IMR-90 (cell line): ENCODE results near the gene DLX6. TPM values are rescaled to one million over a fixed set of nuclear protein-coding genes. Genes with fewer than 3 reads are reported as not detected.

Experiments
- ATAC-seq: fragments of 200-7000 bp; cut with Tn5 transposase; 2 replicates; pipeline ENCODE4 v1.9.1; 2020; ENCODE audit warnings: low read depth, mild to moderate bottlenecking, moderate library complexity
- BruUV-seq: library from RNA; stranded (reverse); fragments of 400-500 nt; replicated peaks from 2 replicates; lab custom pipeline; 2021; lab: Mats Ljungman, UMichigan
- CTCF ChIA-PET: fragments of 300-600 bp; formaldehyde crosslinking; extraction: SDS; loops from one replicate; lab custom pipeline; 2021; ENCODE audit warnings: antibody characterized with exemption; lab: Yijun Ruan, JAX
- POLR2A ChIA-PET: fragments of 300-600 bp; sonication (Branson Sonifier 250); formaldehyde crosslinking; loops from one replicate; lab custom pipeline; 2022; ENCODE audit warnings: antibody characterized with exemption; ENCODE audit not compliant: unreplicated experiment; lab: Charles Lee
- DNase-seq: peaks from one replicate; pipeline ENCODE4 v3.0.0; 2013
- H2AFZ ChIP-seq: replicated peaks from 2 replicates; pipeline ENCODE3; 2013; ENCODE audit warnings: low read length, mild to moderate bottlenecking; ENCODE audit not compliant: poor library complexity
- H2AK5ac ChIP-seq: 2 replicates; pipeline ENCODE4 v1.6.1; 2013; ENCODE audit warnings: low read depth, low read length, inconsistent platforms
- H2AK9ac ChIP-seq: replicated peaks from 2 replicates; pipeline ENCODE3; 2013; ENCODE audit warnings: mild to moderate bottlenecking, low read depth, low read length, moderate library complexity; ENCODE audit not compliant: poor library complexity
- H2BK120ac ChIP-seq: 2 replicates; pipeline ENCODE4 v1.6.1; 2013; ENCODE audit warnings: low read depth, low read length, inconsistent platforms
- H2BK15ac ChIP-seq: 3 replicates; pipeline ENCODE4 v1.6.1; 2013; ENCODE audit warnings: low read depth, low read length, inconsistent platforms
- H2BK20ac ChIP-seq: 2 replicates; pipeline ENCODE4 v1.6.1; 2013; ENCODE audit warnings: low read depth, mild to moderate bottlenecking, inconsistent platforms, low read length, moderate library complexity
- H2BK5ac ChIP-seq: 2 replicates; pipeline ENCODE4 v1.6.1; 2013; ENCODE audit warnings: mild to moderate bottlenecking, low read depth, low read length, inconsistent platforms; ENCODE audit not compliant: poor library complexity, severe bottlenecking
- H3K14ac ChIP-seq: replicated peaks from 2 replicates; pipeline ENCODE4 v1.6.1; 2013; ENCODE audit warnings: low read depth, low read length, inconsistent platforms
- H3K18ac ChIP-seq: 2 replicates; pipeline ENCODE4 v1.6.1; 2013; ENCODE audit warnings: low read depth, low read length, control low read depth
- H3K23ac ChIP-seq: 2 replicates; pipeline ENCODE4 v1.6.1; 2013; ENCODE audit warnings: low read depth, low read length, inconsistent platforms
- H3K27ac ChIP-seq: 2 replicates; pipeline ENCODE4 v1.5.1; 2013; ENCODE audit warnings: mild to moderate bottlenecking, control low read depth, low read length; ENCODE audit not compliant: insufficient read depth
- H3K27me3 ChIP-seq: 2 replicates; pipeline ENCODE4 v1.6.1; 2013; ENCODE audit warnings: low read length; ENCODE audit not compliant: control insufficient read depth, insufficient read depth
- H3K36me3 ChIP-seq: 2 replicates; pipeline ENCODE4 v1.6.1; 2013; ENCODE audit warnings: low read length, mixed read lengths; ENCODE audit not compliant: control insufficient read depth, insufficient read depth
- H3K4ac ChIP-seq: 2 replicates; pipeline ENCODE4 v1.6.1; 2013; ENCODE audit warnings: low read depth, low read length, inconsistent platforms
- H3K4me1 ChIP-seq: 2 replicates; pipeline ENCODE4 v1.6.1; 2013; ENCODE audit warnings: low read length, mixed read lengths; ENCODE audit not compliant: control insufficient read depth, insufficient read depth
- H3K4me2 ChIP-seq: 2 replicates; pipeline ENCODE4 v1.6.1; 2013; ENCODE audit warnings: low read depth, mild to moderate bottlenecking, control low read depth, low read length, moderate library complexity
- H3K4me3 ChIP-seq: 2 replicates; pipeline ENCODE4 v1.5.1; 2013; ENCODE audit warnings: low read depth, mild to moderate bottlenecking, control low read depth, low read length, moderate library complexity; ENCODE audit not compliant: insufficient read depth
- H3K56ac ChIP-seq: 2 replicates; pipeline ENCODE4 v1.6.1; 2013; ENCODE audit warnings: low read length, inconsistent platforms; ENCODE audit not compliant: insufficient read depth; ENCODE audit errors: extremely low read depth
- H3K79me1 ChIP-seq, 2 experiments: 2 replicates each; pipeline ENCODE4 v1.6.1; 2013; ENCODE audit warnings: low read length in 2 of 2, inconsistent platforms in 1 of 2, low read depth in 1 of 2
- H3K9ac ChIP-seq: 2 replicates; pipeline ENCODE4 v1.6.1; 2013; ENCODE audit warnings: low read depth, low read length, control low read depth
- H3K9me1 ChIP-seq: 2 replicates; pipeline ENCODE4 v1.6.1; 2013; ENCODE audit warnings: low read length, inconsistent platforms; ENCODE audit not compliant: insufficient read depth
- H3K9me3 ChIP-seq: 2 replicates; pipeline ENCODE4 v1.6.1; 2013; ENCODE audit warnings: low read length; ENCODE audit not compliant: control insufficient read depth, insufficient read depth
- H4K20me1 ChIP-seq: 2 replicates; pipeline ENCODE4 v1.6.1; 2013; ENCODE audit warnings: low read length, inconsistent platforms; ENCODE audit not compliant: insufficient read depth
- H4K5ac ChIP-seq: 2 replicates; pipeline ENCODE4 v1.6.1; 2013; ENCODE audit warnings: mild to moderate bottlenecking, low read depth, low read length, control low read depth
- H4K8ac ChIP-seq, 2 experiments: 2 replicates each; pipeline ENCODE4 v1.6.1; 2013; ENCODE audit warnings: low read depth in 2 of 2, low read length in 2 of 2, control low read depth in 1 of 2, inconsistent platforms in 1 of 2
- H4K91ac ChIP-seq: 2 replicates; pipeline ENCODE4 v1.6.1; 2013; ENCODE audit warnings: low read depth, low read length, inconsistent platforms; ENCODE audit not compliant: insufficient read depth
- BHLHE40 ChIP-seq: fragments of 150-350 bp; IDR thresholded peaks from 2 replicates; pipeline ENCODE4 v1.6.1; 2016; ENCODE audit warnings: mild to moderate bottlenecking, low read depth, low read length
- CEBPB ChIP-seq: IDR thresholded peaks from 2 replicates; pipeline ENCODE4 v1.6.1; 2012; ENCODE audit warnings: low read depth, low read length, improper control_type of control experiment
- CHD1 ChIP-seq: IDR thresholded peaks from 2 replicates; pipeline ENCODE4 v1.6.1; 2012; ENCODE audit warnings: low read depth, low read length, improper control_type of control experiment
- FOS ChIP-seq: fragments of 150-350 bp; IDR thresholded peaks from 2 replicates; pipeline ENCODE4 v1.6.1; 2016; ENCODE audit warnings: low read depth, low read length
- MAFK ChIP-seq: IDR thresholded peaks from 2 replicates; pipeline ENCODE4 v1.6.1; 2012; ENCODE audit warnings: low read depth, low read length, improper control_type of control experiment
- MAZ ChIP-seq: IDR thresholded peaks from 2 replicates; pipeline ENCODE4 v1.6.1; 2012; ENCODE audit warnings: low read depth, mild to moderate bottlenecking, low read length, improper control_type of control experiment, moderate library complexity, borderline replicate concordance
- MXI1 ChIP-seq: IDR thresholded peaks from 2 replicates; pipeline ENCODE4 v1.6.1; 2012; ENCODE audit warnings: low read depth, mild to moderate bottlenecking, low read length, moderate library complexity, borderline replicate concordance
- NFE2L2 ChIP-seq: fragments of 150-350 bp; IDR thresholded peaks from 2 replicates; pipeline ENCODE4 v1.6.1; 2016; ENCODE audit warnings: low read depth, mild to moderate bottlenecking, low read length
- POLR2A ChIP-seq: IDR thresholded peaks from 2 replicates; pipeline ENCODE4 v1.6.1; 2012; ENCODE audit warnings: mild to moderate bottlenecking, low read depth, low read length
- RAD21 ChIP-seq: IDR thresholded peaks from 2 replicates; pipeline ENCODE4 v1.6.1; 2012; ENCODE audit warnings: low read length, improper control_type of control experiment
- RCOR1 ChIP-seq: IDR thresholded peaks from 2 replicates; pipeline ENCODE4 v1.6.1; 2012; ENCODE audit warnings: mild to moderate bottlenecking, low read length, improper control_type of control experiment; ENCODE audit not compliant: insufficient replicate concordance
- RFX5 ChIP-seq: IDR thresholded peaks from 2 replicates; pipeline ENCODE4 v1.8.0; 2012; ENCODE audit warnings: low read depth, mild to moderate bottlenecking, low read length, moderate library complexity
- SMC3 ChIP-seq: fragments of 150-350 bp; IDR thresholded peaks from 2 replicates; pipeline ENCODE4 v1.6.1; 2016; ENCODE audit warnings: low read depth, mild to moderate bottlenecking, antibody characterized with exemption, low read length, moderate library complexity
- WGBS, 2 experiments: methylation state at CpG; one replicate each; pipeline versions ENCODE4 v1.1.5 to v1.1.7; 2013; ENCODE audit warnings: missing lambda C conversion rate in 2 of 2; ENCODE audit not compliant: insufficient read length in 1 of 2; ENCODE audit errors: extremely low coverage in 2 of 2; 5-methylcytosine and 5-hydroxymethylcytosine counted together
- dilution Hi-C: fragments of 300-500 bp; cut with HindIII; formaldehyde crosslinking; loops from one replicate; pipeline ENCODE4 v1.14.3; 2018; ENCODE audit warnings: low sequenced_read_pairs; ENCODE audit not compliant: unreplicated experiment
- in situ Hi-C: fragments of 300-500 bp; cut with MboI; formaldehyde crosslinking; loops from 3 replicates; pipeline ENCODE4 v1.14.3; 2019; ENCODE audit warnings: low sequenced_read_pairs, inconsistent platforms, mixed read lengths
- intact Hi-C: fragments of 100-400 bp; cut with micrococcal nuclease; formaldehyde crosslinking; loops from 2 replicates; pipeline ENCODE4 v1.10.0; 2022
- polyA plus RNA-seq, 3 experiments: library from polyadenylated mRNA; depleted of rRNA; stranded (reverse); fragments of >200 nt; gene quantifications; 2 replicates each; pipeline ENCODE4 v1.2.3, GENCODE V29; 2012; ENCODE audit warnings: low replicate concordance in 1 of 3
- total RNA-seq: library from RNA; depleted of rRNA; stranded (reverse); fragments of >200 nt; gene quantifications from 2 replicates; pipeline ENCODE4 v1.2.3, GENCODE V29; 2012
- TF ChIP-seq, protein P1 (sequence below): conservative IDR thresholded peaks from 2 replicates; pipeline ENCODE4 v1.5.1; 2012; ENCODE audit warnings: mild to moderate bottlenecking, low read depth, low read length, improper control_type of control experiment
- TF ChIP-seq, protein P2 (sequence below): fragments of 150-350 bp; IDR thresholded peaks from 2 replicates; pipeline ENCODE4 v1.6.1; 2016; ENCODE audit warnings: low read depth, mild to moderate bottlenecking, low read length, moderate library complexity, borderline replicate concordance
- TF ChIP-seq, protein P3 (sequence below): fragments of 150-350 bp; IDR thresholded peaks from 2 replicates; pipeline ENCODE4 v1.6.1; 2017; ENCODE audit warnings: mild to moderate bottlenecking, antibody characterized with exemption, low read length, low read depth

DLX6 gene
- total and polyA plus RNA-seq, 2 of the 4 experiments (the other 2 are of a cell fraction) = not detected

DNA sequence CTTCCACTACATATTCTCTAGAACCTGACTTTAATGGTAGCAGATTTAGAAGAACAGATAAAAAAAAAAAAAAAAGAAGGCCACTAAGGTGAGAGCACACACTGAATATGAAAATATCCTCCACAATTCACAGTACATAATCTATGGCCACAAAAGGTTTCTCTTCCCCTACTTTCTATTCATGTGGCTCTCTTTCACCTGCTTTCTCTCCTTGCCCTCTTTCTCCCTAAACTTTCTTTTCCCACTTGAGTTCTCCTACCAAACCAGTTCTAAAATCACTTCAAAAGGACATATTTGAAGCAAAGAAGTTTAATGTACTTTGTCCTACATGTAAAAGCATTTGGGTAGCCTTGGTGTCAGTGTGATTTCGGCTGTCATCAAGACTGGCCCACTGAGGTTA, 18.5 kb upstream of the DLX6 start:
- TF ChIP-seq CHD1 = no peak
- TF ChIP-seq CEBPB = no peak
- TF ChIP-seq FOS = no peak
- TF ChIP-seq, protein P1, sequence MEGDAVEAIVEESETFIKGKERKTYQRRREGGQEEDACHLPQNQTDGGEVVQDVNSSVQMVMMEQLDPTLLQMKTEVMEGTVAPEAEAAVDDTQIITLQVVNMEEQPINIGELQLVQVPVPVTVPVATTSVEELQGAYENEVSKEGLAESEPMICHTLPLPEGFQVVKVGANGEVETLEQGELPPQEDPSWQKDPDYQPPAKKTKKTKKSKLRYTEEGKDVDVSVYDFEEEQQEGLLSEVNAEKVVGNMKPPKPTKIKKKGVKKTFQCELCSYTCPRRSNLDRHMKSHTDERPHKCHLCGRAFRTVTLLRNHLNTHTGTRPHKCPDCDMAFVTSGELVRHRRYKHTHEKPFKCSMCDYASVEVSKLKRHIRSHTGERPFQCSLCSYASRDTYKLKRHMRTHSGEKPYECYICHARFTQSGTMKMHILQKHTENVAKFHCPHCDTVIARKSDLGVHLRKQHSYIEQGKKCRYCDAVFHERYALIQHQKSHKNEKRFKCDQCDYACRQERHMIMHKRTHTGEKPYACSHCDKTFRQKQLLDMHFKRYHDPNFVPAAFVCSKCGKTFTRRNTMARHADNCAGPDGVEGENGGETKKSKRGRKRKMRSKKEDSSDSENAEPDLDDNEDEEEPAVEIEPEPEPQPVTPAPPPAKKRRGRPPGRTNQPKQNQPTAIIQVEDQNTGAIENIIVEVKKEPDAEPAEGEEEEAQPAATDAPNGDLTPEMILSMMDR = no peak
- TF ChIP-seq RCOR1 = no peak
- TF ChIP-seq, protein P2, sequence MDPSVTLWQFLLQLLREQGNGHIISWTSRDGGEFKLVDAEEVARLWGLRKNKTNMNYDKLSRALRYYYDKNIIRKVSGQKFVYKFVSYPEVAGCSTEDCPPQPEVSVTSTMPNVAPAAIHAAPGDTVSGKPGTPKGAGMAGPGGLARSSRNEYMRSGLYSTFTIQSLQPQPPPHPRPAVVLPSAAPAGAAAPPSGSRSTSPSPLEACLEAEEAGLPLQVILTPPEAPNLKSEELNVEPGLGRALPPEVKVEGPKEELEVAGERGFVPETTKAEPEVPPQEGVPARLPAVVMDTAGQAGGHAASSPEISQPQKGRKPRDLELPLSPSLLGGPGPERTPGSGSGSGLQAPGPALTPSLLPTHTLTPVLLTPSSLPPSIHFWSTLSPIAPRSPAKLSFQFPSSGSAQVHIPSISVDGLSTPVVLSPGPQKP = no peak
- no peak for TF ChIP-seq RAD21
- no peak for TF ChIP-seq POLR2A
- no peak for TF ChIP-seq MAFK
- no peak for TF ChIP-seq MAZ
- TF ChIP-seq BHLHE40 = no peak
- no peak for TF ChIP-seq MXI1
- TF ChIP-seq NFE2L2 = no peak
- TF ChIP-seq SMC3 = no peak
- no peak for TF ChIP-seq RFX5
- TF ChIP-seq, protein P3, sequence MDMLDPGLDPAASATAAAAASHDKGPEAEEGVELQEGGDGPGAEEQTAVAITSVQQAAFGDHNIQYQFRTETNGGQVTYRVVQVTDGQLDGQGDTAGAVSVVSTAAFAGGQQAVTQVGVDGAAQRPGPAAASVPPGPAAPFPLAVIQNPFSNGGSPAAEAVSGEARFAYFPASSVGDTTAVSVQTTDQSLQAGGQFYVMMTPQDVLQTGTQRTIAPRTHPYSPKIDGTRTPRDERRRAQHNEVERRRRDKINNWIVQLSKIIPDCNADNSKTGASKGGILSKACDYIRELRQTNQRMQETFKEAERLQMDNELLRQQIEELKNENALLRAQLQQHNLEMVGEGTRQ = no peak
- H4K8ac ChIP-seq = no peak overlapping the region
- H4K5ac ChIP-seq = no peak overlapping the region
- H3K27me3 ChIP-seq = peaks cover 14% of the 10 kb centered on the region
- no peak overlapping the region for H3K14ac ChIP-seq
- CTCF ChIA-PET = no interaction called here
- H3K4me3 ChIP-seq = no peak overlapping the region
- H3K36me3 ChIP-seq = no peaks in the 10 kb centered on the region
- intact Hi-C loops (no loop called here), dilution Hi-C loops (no loop called here), in situ Hi-C loops (no loop called here)
- H4K91ac ChIP-seq = no peak overlapping the region
- H3K56ac ChIP-seq = no peak overlapping the region
- H3K4ac ChIP-seq = no peak overlapping the region
- H4K20me1 ChIP-seq = no peaks in the 10 kb centered on the region
- H3K4me2 ChIP-seq = no peak overlapping the region
- no TSS peak for BruUV-seq
- no peak overlapping the region for H3K23ac ChIP-seq
- no peaks in the 10 kb centered on the region for H3K79me1 ChIP-seq
- no peak overlapping the region for H2BK5ac ChIP-seq
- no peak overlapping the region for H3K27ac ChIP-seq
- no peak overlapping the region for H2BK20ac ChIP-seq
- no peaks in the 10 kb centered on the region for H3K9me1 ChIP-seq
- H3K9ac ChIP-seq = no peak overlapping the region
- POLR2A ChIA-PET = no interaction called here
- no peaks in the 10 kb centered on the region for H3K4me1 ChIP-seq
- H2BK120ac ChIP-seq = no peak overlapping the region
- no peak overlapping the region for H2BK15ac ChIP-seq
- H3K9me3 ChIP-seq = no peaks in the 10 kb centered on the region
- H2AK9ac ChIP-seq = no peak overlapping the region
- H2AK5ac ChIP-seq = no peak overlapping the region
- no peak for ATAC-seq
- DNase-seq = no peak
- no peak overlapping the region for H3K18ac ChIP-seq
- H2AFZ ChIP-seq = no peak overlapping the region
- no CpG with 5 or more reads among the region's 1 CpG for WGBS, 2 experiments
